HFF-Myc (cell line): ENCODE measurements around the gene AP2S1.

Source experiments
- DNase-seq: peaks from one replicate; pipeline ENCODE4 v3.0.0-alpha.2; 2011; ENCODE audit warnings: low read depth; ENCODE audit errors: extremely low read depth
- H3K4me3 ChIP-seq: replicated peaks from 2 replicates; pipeline ENCODE4 v1.5.1; 2011; ENCODE audit warnings: low read depth, mild to moderate bottlenecking, control low read depth, low read length
- CTCF ChIP-seq: IDR thresholded peaks from 2 replicates; pipeline ENCODE4 v1.5.1; 2012; ENCODE audit warnings: mild to moderate bottlenecking, low read depth, low read length, control low read depth; ENCODE audit errors: missing control alignments

AP2S1 gene

GRCh38 chr19:46849610-46850009 lies 1.0 kb downstream of the AP2S1 start:
- DNase-seq = no peak
- H3K4me3 ChIP-seq = peak overlapping the region; percentile 97
- no peak for TF ChIP-seq CTCF

GRCh38 chr19:46848389-46848788 lies 2.3 kb downstream of the AP2S1 start:
- DNase-seq = no peak
- TF ChIP-seq CTCF = no peak
- H3K4me3 ChIP-seq = peak overlapping the region; percentile 97; the same call in 1 of the 2 replicates

GRCh38 chr19:46847528-46847927 lies 3.1 kb downstream of the AP2S1 start:
- no peak for TF ChIP-seq CTCF
- H3K4me3 ChIP-seq = no peak overlapping the region
- no peak for DNase-seq

GRCh38 chr19:46845959-46846459 lies 4.6 kb downstream of the AP2S1 start:
- TF ChIP-seq CTCF = no peak
- no peak for DNase-seq
- no peak overlapping the region for H3K4me3 ChIP-seq

DNA sequence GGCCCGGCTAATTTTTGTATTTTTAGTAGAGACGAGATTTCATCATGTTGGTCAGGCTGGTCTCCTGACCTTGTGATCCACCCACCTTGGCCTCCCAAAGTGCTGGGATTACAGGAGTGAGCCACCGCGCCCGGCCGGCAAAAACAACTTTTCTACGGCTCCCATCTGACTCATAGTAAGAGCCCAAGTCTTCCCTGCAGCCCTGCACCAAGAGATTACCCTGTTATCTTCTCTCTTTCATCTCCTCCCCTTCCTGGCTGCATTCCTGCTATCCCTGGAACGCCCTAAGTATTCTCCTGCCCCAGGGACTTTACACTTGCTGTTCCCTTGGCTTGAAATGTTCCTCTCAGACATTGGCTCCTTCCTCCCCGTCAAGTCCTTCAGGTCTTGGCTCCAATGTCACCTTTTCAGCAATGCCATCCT lies 6.6 kb downstream of the AP2S1 start:
- no peak for DNase-seq
- no peak for TF ChIP-seq CTCF
- no peak overlapping the region for H3K4me3 ChIP-seq

GRCh38 chr19:46842791-46843190 lies 7.9 kb downstream of the AP2S1 start:
- no peak for TF ChIP-seq CTCF
- DNase-seq = no peak
- H3K4me3 ChIP-seq = no peak overlapping the region

- no peak for DNase-seq
- TF ChIP-seq CTCF = no peak
- no peak overlapping the region for H3K4me3 ChIP-seq
These were observed 9.1 kb downstream of the AP2S1 start for GRCh38 chr19:46841458-46842083.
